ENCODE measurements around the gene ASF1B.

GRCh38 chr19:14091813-14092462 is 44.5 kb downstream of the ASF1B start:
- TF ChIP-seq CTCF (conservative IDR thresholded peaks at IDR 0.05 in 1 of 2, IDR thresholded peaks at IDR 0.05 in 1 of 2; ENCODE audit: extremely low read depth in 1 of 2, insufficient read depth in 1 of 2, low read depth in 1 of 2, low read length in 2 of 2) (no peak), EZH2 (IDR thresholded peaks at IDR 0.05; ENCODE audit: borderline replicate concordance, low read length) (no peak)
